GM19023 (cell line): ENCODE data around the gene PODXL2.
"Not testable (repeated sequence)": the region's sequence is repeated elsewhere in the genome, so short reads cannot be mapped to it uniquely, and the experiment has no call there.

Experiments used
- ATAC-seq: cut with Tn5 transposase; IDR thresholded peaks from one replicate; pipeline ENCODE4 v1.9.1; 2021; ENCODE audit warnings: mild to moderate bottlenecking, moderate library complexity; ENCODE audit not compliant: unreplicated experiment

Gene PODXL2

DNA sequence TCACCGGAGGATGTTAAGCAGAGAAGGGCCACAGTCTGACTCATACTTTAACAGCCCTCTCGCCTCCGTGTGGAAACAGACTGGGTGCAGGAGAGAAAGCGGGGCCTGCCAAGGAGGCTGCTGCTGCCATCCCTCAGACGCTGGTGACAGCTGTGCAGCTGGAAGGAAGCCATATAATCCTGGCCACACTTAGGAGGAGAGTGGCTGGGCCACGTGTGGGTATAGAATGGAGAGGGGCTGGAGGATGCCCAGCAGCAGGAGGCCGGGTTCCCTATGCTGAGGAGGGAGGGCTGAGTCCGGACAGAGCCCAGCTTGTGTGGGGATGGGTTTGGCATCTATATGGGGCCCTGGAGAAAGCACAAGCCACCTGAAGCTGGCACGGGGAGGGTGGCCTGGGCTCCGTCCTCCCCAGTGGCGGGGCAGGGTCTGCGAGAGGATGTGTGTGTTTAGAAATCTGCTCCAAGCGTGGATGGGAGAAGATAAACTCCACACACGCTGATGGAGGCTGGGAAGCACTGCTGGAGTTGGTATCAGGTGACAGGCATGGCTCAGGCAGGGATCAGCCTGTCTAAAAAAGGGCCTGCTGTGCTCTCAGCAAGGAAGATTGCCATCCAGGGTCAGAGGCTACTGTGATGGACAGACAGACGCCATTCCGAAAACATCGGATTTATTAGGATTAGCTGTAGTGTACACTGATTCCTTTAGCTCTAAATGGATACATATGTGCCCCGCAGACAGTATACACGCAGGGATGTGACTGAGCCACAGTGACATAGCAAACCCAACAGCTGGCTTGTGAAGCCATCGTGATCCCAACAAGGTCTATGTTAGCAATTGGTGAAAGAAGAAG is 59.7 kb downstream of the PODXL2 start:
- no peak for ATAC-seq

DNA sequence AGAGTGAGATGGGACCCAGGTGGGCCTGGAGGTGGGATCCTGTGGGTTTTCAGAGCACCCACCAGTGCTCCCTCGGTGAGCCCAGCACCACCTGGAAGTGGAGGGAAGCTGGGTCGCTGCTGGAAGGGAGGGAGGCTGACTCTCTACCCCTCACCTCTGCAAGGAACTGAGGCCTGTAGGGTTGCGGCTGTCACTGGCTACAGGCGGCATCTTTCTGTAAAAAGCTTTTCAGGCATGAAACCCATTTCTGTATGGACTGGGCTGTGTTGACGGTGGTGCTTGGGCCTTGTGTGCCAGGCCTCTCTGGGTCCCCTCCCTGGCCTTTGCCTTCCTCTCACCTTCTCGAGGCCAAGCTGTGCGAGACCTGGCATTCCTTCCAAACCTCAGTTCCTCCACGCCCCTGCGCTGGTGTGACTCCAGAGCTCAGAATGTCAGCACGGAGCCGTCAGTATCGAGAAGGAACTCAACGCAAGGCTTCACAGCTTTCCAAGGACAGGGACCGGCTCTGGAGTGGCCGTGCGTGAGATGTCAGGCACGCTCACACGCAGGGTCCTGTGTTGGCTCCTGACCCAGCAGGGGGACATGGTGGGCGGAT is 60.4 kb downstream of the PODXL2 start:
- ATAC-seq = no peak

DNA sequence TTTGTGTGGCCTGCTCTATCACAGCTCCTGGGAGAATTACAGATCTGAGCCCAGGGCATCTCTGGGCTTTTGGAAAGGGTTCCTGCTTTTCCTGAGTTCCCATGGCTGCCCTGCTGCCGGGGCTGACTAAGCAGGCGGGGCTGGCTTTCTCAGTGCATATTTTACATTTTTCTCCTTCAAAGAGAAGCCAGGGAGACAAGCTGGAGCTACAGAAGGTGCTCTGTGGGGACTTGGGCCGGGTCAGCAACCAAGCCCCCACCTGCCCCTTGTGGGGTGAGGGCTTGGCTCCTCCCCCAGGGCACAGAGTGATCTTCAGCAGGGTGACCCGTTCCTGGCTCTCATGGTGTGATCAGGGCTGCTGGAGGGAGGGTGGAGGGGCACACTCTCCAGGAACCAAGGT is 61.1 kb downstream of the PODXL2 start:
- ATAC-seq = no peak

DNA sequence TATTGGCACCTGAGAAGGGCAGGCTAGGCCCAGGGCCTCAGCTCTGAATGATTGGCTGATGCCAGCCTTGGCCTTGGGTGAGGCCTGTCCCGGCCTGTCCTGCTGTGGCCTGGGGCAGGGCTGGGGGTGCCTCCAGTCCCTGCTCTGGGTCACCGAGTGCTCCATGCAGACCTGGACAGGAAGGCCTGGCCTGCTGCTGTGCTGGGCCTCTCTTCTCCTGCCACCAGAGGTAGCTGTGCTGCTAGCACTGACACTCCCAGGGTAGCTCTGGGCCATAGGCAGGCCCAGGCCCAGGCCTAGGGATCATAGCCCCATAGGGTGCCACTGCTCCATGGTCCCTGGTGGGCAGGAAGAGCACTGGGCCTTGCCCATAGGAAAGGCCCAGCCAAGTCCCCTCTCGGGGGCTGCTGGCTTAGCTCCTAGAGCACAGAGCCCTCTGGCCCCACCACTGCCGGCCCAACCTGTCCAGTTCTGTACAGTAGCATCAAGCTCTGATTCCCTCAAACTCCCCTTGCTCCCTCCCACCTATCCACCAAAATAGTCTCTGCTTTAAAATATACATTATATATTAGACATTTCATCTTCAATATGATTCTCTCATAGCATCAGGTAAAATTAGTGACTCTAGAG is 62.0 kb downstream of the PODXL2 start:
- no peak for ATAC-seq

DNA sequence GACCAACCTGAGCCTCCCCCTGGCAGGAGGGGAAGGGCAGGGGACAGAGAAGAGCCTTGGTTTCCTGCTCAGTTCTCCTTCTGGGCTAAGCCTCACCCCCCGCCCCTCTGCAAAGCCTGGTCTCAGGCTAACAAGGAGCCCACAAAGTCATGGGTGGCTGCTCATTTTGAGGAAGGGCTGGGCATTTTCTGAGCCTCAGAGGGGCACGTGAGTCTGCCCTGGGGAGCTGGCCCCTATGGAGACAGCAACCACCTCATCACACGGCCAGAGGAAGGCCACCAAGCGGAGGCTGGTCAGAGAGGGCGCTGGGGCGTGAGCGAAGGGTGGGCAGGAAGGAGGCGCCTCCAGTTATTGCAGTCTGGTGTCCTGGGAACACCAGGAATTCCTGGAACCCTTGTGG is 62.5 kb downstream of the PODXL2 start:
- ATAC-seq = no peak

DNA sequence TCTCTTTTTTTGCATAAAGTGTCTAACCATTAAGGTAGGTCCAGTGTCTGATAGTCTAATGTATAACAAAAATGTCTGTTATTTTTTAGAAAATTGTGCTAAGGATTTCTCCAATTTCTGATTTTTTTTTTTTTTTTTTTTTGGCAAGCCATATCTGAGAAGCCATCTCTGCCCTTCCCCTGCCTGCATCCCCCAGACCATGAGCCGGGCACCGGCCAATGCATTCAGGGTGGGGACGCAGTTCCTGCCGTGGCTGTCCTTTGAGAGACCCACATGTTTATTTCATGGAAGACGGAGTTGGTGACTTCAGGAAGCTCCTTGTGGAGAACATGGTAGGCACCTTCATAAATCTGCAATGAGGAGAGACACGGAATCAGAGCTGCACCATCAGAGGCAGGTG is 63.0 kb downstream of the PODXL2 start:
- no peak for ATAC-seq

DNA sequence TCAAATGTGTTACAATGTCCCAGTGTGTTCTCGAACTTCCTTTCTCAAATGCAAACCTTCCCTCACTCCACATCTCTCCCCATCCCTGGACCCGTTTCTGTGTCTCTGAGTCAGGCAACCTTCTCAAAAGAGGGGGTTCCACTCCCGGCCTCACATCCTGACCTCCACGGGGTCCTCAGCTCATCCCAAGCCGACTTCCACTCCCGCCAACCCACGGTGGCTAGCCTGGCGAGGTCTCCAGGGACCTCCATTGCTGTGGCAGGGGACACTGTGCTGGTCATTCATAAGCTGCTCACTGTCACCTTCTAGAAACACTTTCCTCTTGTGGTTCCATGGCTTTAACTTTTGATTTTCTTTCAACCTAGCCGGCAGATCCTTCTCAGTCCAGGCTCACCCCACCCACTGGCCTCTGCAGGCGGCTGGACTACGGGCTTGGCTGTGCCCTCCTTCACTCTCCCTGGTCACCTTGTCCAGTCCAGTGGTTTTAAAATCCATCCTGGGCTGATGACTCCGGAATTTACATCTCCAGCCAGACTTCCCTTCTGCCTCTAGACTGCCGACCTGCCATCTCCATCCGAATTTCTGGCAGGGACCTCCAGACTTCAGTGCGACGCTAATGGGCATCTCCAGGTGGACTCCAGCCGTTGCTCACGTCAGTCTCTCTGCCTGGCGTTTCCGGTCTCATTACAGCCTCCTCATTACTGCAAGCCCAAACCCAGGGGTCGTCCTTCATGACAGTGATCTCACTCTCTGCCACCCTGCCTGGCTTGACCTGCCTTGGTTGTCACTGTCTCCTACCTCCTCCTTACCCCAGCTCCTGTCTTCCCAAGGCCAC is 63.7 kb downstream of the PODXL2 start:
- no peak for ATAC-seq

DNA sequence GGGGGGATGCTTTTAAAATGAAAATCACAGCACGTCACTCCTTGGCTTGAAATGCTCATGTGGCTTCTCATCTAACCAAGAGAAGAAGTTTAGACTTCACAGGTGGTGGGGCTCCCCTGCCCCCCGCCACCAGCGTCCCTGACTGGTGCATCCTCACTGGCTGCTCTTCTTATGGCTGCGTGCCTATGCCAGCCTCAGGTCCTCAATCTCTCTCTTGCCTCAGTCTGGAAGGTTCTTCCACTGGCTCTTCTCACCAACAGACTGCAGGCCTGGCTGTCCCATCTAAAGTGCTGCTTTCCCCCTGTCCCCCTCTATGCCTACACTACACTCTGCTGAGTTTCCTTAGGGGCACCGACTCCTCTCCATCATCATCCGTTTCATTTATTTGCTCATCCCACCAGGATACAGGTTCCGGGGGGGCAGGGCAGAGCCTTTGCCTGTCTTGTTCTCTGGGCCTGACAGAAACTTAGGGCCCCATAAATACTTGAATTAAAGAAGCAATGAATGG is 64.4 kb downstream of the PODXL2 start:
- no peak for ATAC-seq

DNA sequence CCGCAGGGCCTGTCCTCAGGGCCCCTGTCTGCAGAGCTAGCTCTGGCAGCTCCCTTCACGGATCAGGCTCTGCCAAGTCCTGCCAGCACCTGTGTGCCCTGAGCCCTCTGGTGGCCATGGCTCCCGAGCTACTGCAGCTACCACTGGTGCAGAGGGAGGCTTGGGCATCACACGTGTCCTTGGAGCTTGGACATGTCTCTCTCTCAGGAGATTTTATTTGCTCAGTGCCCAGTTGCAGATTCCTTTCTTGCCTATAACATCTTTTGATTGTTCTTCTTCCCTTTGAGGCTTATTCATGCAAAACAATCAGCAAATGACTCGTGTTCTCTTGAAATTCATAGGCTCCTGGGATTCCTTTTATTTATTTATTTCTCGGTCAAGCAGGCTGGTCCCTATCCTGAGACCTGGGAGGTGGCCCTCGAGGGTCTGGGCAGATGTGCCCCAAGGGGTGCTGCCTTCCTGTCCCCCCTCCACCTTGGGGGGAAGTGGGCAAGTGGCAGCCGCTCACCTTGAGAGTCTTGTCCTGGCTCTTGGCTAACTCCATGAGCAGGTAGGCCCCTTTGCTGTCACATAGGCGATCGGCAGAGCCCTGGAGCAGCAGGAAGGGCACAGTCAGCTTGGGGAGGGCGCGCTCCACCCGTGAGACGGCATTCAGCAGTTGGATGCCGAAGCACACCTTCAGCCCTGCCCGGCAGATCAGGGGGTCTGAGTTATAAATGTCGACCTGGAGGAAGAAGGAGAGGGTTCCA is 65.7 kb downstream of the PODXL2 start:
- no peak for ATAC-seq

DNA sequence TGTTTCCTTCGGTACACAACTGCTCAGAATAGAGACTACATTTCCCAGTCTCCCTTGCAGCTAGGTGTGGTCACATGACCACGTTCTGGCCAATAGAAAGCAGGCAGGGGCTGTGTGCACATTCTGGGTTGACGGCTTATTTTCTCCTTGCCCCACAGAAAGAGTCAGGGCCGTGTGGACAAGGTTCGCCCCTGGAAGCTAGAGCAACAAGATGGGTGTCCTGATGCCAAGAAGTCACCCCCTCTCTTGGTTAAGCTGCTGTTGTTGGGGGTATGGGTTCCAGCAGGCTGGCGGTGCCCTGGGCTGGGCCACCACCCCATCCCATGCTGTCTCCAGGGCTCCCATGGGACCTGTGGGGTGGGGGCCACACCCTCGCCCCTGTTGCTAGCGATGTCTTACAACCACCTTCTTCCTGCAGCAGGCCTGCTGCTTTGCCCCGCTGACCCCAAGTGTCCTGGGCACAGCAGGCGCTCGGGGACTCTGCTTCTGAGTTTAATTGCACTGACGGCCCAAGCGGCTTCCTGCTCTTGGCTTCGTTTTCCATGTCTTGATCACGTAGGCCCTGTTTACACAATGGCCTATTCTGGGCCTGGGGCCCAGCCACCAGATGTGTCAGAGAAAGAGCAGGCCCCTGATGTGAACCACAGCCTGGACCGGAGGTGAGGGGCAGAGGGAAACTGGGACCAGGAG is 68.7 kb downstream of the PODXL2 start:
- ATAC-seq = no peak

DNA sequence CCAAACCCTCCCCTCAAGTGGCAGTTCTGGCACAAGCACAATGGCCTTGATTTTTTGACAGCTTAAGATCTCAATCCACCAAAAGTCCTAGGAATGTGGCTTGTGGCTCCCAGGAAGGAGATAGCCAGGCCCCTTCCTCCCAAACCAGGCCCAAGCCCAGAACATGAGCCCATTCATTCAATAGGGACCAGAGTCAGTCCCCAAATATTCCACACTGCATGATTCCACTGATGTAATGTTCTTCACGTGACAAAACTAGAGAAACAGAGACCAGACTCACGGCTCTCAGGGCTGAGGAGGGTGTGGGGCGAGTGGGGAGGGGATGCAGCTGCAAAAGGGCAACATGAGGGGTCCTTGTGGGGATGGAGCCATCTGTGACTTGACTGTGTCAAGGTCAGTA is 69.3 kb downstream of the PODXL2 start:
- ATAC-seq = no peak

DNA sequence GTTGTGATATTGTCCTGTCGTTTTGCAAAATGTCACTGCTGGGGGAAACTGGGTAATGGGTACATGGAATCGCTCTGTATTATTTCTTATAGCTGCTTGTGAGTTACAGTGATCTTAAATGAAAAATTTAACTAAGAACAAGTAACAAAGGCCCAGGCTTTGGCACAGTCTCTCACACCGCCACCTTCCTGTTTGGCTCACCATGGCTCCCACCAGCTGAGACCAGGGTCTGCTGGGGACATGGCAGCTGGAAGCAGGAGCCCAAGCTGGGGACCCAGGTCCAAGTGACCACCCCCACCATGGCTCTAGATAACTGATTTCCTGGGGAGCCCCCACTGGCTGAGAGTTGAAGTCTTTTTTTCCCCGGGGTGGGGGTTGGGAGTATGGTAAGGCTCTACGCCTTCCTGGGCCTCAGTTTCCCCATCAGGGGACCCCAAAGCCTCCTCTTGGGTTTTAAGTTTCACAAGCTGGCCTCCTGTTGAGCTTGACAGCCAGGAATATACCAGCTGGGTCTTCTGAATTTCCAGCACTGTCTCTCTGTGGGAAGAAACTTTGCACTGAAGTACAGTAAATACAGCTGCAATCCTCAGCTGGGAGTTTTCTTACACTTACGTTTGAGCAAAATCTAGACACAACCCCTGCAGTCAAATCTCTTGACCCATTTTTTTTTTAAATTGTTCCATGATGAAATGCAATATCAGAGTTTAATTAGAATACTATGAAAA is 69.9 kb downstream of the PODXL2 start:
- no peak for ATAC-seq

DNA sequence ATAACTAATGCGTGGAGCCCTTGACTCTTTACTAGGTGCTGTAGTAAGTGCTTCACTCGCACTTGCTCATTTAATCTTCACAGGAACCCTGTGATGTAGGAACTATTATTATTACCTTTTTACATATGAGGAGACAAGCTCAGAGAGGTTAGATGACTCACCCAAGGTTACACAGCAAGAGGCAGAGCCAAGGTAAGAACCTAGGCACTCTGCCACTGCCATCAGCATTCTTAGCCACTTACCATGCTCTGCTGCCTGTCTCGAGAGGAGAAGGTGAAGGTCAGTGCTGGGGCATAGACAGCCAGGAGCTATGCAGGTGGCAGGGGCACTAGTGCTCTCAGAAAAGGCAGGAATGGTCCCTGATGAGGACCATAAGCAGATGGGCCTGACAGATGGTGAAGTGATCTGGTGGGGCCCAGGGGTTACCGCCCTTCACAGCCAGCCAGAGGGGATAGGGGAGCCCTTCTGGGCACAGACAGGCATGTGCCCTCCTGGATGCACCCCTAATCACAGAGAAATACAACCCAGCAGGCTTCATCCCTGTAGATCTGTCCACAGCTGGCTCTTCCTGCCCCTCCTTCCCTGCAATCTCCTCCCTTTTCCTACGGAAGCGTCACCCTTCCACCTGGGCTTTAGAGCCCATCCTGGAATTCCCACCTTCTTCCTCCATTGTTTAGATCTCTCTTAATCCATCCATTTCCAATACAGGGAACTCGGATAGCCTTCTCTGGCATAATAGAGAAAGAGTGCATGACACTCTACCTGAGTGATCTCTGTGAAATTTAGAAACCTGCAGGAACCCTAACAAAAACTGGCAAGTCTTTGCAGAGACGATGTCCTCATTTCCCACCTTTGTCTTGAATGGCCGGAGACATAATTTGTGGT is 70.7 kb downstream of the PODXL2 start:
- ATAC-seq = no peak

DNA sequence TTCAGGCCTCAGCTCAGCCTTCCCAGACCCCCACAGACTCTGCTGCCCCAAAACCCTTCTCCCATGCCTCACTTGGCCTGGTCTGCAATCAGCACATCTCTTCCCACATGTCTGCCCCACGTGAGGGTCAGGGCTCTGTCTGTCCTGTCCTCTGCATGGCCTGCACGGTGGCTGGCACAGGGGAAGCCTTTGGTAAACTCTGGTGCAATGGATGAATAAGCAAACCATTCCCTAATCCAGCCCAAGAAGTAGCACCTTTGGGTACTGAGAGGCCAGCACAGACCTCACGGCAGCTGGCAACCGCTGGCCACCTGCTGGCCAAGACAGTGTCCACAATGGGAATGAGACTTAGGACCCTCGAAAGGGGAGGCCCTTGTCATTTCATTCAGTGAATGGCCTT is 71.4 kb downstream of the PODXL2 start:
- no peak for ATAC-seq

DNA sequence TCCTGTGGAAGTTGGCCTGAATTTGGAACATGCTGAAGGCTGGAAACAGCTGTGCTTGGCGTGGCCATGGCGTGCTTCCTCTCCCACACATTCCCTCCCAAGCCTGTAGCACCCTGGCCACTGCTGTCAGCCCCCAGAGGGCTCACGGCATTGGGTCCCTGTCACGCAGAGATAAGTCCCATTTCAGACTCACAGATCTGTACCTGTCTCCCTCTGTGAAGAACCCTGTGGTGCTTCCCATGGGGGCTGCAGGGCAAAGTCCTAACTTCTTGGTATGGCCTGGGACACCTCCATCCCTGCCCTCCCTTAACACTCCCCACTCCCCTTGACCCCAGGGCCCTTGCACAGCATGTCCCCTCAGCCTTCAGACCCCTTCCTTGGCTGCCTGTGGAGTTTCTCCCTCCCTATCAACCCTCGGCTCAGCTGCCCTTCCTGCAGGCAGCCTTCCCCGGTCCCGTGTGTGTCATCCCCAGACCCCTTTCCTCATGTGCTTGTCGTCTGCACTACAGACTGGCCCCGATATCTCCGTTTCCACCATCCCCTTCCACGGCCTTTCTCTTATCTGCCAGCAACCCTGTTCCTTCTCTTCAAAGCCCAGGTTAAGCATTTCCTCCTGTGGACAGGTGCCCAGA is 72.4 kb downstream of the PODXL2 start:
- no peak for ATAC-seq

DNA sequence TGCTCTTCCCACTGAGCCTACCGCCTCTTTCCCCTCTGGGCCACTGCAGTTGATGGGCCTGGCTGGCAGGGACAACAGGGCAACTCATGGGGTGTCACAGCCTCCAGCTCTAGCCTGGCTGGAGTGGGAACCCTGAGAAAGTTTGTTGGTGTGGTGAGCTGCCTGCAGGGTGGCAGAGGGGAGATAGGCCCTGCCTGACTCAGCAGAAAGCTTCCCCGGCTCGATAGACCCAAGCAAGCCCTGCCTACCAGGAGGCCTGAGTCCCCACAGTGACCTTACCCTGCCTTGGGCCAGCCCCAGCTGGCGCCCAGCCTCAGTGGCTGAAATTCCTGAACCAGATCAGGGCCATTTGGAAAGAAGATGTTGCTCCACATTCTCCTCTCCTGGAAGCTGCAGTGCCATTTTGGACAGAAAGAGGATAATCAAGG is 73.2 kb downstream of the PODXL2 start:
- ATAC-seq = no peak

DNA sequence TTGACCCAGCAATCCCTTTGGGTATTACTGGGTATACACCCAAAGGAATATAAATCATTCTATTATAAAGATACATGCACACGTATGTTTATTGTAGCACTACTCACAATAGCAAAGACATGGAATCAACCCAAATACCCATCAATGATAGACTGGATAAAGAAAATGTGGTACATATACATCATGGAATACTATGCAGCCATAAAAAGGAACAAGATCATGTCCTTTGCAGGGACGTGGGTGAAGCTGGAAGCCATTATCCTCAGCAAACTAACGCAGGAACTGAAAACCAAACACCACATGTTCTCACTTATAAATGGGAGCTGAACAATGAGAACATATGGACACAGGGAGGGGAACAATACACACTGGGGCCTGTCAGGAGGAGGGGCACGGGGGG is 75.9 kb downstream of the PODXL2 start:
- not testable (repeated sequence) for ATAC-seq

DNA sequence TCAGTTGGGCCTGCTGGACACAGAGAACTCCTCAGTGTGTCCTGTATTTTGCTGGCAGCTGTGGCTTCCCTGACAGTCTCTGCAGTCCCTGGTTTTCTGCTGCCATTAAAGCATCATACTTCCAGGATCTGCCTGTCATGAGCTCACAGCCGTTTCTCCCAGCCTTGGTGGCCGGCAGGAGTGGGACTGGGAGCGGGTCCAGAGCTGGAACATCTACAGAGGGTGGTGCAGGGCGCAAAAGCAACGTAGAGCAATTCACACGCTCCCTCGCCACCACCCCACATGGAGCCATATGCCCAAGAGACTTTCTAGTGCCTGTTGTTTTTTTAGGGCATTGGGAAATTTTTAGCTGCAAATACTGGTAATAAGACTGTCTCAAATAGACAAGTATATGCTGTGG is 77.3 kb downstream of the PODXL2 start:
- no peak for ATAC-seq
